LNCaP clone FGC (cell line): Measurements from ENCODE around the gene SEMA6A.

Experiments
- DNase-seq: peaks from one replicate; pipeline ENCODE4 v3.0.0-alpha.2; 2011; ENCODE audit warnings: low read depth
- H3K4me3 ChIP-seq: 2 replicates; pipeline ENCODE4 v1.5.1; 2011; ENCODE audit warnings: mild to moderate bottlenecking, low read depth, low read length, control low read depth
- TF ChIP-seq, protein P1 (sequence below): IDR thresholded peaks from 2 replicates; pipeline ENCODE4 v1.5.1; 2012; ENCODE audit warnings: mild to moderate bottlenecking; ENCODE audit not compliant: control insufficient read depth, insufficient read depth; ENCODE audit errors: extremely low read depth

SEMA6A gene, protein sequence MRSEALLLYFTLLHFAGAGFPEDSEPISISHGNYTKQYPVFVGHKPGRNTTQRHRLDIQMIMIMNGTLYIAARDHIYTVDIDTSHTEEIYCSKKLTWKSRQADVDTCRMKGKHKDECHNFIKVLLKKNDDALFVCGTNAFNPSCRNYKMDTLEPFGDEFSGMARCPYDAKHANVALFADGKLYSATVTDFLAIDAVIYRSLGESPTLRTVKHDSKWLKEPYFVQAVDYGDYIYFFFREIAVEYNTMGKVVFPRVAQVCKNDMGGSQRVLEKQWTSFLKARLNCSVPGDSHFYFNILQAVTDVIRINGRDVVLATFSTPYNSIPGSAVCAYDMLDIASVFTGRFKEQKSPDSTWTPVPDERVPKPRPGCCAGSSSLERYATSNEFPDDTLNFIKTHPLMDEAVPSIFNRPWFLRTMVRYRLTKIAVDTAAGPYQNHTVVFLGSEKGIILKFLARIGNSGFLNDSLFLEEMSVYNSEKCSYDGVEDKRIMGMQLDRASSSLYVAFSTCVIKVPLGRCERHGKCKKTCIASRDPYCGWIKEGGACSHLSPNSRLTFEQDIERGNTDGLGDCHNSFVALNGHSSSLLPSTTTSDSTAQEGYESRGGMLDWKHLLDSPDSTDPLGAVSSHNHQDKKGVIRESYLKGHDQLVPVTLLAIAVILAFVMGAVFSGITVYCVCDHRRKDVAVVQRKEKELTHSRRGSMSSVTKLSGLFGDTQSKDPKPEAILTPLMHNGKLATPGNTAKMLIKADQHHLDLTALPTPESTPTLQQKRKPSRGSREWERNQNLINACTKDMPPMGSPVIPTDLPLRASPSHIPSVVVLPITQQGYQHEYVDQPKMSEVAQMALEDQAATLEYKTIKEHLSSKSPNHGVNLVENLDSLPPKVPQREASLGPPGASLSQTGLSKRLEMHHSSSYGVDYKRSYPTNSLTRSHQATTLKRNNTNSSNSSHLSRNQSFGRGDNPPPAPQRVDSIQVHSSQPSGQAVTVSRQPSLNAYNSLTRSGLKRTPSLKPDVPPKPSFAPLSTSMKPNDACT

DNA sequence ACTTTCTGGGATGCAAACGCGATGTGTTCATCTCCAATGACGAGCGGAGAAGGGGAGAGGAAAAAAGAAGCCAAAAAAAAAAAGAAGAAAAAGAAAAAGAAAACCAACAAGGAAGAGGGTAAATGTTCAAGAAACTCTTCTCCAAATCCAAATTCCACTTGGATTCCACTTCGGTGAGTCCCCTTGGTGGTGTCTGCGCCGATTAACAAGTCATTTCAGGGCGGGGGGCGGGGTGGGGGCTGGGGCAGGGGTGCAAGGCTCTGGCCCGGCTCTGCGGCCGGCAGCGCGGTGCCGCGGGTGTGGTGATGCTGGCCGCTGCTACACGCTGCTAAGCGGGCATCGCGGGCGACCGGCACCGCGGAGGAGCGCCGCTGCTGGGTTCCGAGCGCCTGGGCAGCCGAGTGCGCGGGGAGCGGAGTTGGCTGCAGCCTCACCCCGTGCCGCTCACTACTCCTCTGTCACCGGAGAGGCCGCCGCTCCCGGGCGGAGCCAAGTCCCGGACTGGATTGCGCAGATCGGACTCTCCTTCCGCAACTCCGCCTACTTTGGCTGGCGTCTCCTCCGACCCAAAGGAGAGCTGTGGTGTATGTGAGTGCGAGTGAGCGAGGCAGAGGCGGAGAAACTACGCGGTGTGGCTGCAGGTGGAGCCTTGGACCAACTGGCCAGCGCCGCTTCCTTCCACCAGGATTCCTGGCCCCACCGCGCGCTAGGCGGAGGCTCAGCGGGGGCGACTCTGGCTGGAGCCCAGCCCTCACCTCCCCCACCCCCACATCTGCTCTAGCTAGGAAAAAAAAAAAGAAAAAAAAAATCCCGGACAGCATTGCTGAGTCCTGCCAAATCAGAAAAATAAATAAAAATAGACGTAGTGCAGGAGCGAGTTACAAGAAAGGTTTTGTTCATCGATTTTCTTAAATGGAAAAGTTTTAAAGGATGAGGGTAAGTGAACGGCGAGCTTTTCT lies at the start of gene SEMA6A:
SEMA6A (minus strand) TSS at position 457 of the 959 bp plus-strand sequence. CDS start 69,879 bp downstream, outside the sequence.
- TF ChIP-seq, protein P1, sequence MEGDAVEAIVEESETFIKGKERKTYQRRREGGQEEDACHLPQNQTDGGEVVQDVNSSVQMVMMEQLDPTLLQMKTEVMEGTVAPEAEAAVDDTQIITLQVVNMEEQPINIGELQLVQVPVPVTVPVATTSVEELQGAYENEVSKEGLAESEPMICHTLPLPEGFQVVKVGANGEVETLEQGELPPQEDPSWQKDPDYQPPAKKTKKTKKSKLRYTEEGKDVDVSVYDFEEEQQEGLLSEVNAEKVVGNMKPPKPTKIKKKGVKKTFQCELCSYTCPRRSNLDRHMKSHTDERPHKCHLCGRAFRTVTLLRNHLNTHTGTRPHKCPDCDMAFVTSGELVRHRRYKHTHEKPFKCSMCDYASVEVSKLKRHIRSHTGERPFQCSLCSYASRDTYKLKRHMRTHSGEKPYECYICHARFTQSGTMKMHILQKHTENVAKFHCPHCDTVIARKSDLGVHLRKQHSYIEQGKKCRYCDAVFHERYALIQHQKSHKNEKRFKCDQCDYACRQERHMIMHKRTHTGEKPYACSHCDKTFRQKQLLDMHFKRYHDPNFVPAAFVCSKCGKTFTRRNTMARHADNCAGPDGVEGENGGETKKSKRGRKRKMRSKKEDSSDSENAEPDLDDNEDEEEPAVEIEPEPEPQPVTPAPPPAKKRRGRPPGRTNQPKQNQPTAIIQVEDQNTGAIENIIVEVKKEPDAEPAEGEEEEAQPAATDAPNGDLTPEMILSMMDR = peak; percentile 20; the same call in 1 of the 2 replicates
- DNase-seq = peak; percentile 84
- peak within 1 kb of the TSS; percentile 72 for H3K4me3 ChIP-seq

DNA sequence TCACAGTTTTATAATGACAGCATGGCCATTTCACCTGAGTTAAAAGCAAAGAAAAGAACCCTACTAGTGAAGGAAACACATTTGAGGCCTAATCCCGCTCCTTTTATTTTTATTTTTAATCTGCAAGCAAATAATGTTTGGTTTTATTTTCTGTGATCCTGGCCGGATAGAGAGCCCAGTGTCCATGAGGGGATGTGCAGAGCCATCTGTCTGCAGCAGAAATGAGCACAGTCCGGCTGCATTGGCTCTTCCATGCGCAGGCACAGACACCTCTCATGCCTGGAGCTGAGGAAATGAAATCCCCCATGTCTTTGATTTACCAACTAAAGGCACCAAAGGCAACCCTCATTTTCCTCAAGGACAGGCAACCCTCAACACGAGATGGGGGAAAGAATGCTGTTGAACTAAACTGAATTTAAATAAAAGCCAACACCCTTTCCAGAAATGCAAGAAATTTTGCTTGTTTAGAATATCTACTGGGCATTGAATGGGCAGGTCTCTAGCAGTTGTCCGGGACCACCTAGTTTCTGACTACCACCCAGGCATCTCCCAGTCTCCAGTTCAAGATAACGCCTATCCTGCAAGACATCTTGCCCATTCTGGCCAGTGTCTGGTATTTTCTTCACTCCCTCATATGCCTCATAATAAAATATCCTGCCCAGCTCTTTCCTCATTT lies 47.9 kb upstream of the SEMA6A start:
- TF ChIP-seq, protein P1 = no peak
- H3K4me3 ChIP-seq = no peak overlapping the region
- no peak for DNase-seq

DNA sequence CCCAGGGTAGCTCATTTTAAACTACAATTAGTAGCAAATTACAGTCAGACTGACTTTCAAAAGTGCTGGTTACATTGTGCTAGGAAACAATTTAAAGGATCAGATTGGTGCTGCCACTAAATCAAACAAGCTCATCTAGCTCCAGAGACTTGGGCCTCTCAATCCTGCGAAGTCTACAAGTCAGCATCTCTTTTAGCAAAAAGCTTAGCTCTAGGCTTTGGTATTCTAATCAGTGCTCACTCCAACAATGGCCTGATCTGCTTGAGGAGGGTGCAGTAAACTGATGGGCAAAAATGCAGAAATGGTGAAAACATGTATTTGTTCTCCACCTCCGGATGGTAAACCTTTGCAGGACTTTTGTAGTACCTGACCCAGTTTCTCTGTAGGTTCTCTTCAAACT lies 47.0 kb upstream of the SEMA6A start:
- TF ChIP-seq, protein P1 = no peak
- no peak overlapping the region for H3K4me3 ChIP-seq
- no peak for DNase-seq

DNA sequence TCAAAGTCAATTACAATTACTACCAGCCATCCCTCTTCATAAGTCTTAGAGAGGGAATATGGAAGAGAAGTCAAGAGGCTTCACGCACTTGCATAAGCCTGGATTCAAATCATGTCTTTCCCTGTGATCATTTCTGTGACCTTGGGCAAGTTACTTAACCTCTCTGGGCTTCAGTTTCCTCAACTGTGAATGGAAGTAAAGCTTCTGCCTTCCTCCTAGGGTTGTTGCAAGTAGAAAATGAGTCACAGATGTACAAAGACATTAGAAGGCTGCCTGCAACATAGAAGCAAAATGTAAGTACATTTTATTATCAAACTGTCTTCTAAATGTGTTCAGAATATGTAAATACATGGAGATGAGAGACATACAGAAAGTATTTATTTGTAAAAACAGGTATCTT lies 42.3 kb upstream of the SEMA6A start:
- H3K4me3 ChIP-seq = no peak overlapping the region
- DNase-seq = no peak
- TF ChIP-seq, protein P1 = no peak

DNA sequence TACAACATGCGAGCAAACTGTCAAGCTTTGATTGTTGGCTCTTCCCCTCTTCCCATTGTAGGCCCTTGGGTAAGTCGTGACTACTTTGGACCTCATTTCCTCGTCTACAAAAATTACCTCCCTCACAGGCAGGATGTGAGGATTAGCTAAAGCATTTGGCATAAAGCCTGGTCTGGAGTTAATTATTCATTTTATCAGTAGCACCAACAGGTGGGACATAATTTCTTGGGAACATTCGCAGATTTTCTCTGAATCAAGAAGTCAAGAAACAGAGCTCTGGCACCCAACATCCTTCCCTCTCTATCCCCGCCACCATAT lies 39.9 kb upstream of the SEMA6A start:
- H3K4me3 ChIP-seq = no peak overlapping the region
- DNase-seq = no peak
- TF ChIP-seq, protein P1 = no peak
